AG10803 (cell line): ENCODE data around the gene TREH.

Experiments
- DNase-seq: peaks from one replicate; pipeline ENCODE4 v3.0.0; 2010; ENCODE audit warnings: low read depth
- H3K4me3 ChIP-seq: 2 replicates; pipeline ENCODE4 v1.5.1; 2011; ENCODE audit warnings: mild to moderate bottlenecking, low read length, control low read depth
- CTCF ChIP-seq: conservative IDR thresholded peaks from 2 replicates; pipeline ENCODE4 v1.5.1; 2011; ENCODE audit warnings: mild to moderate bottlenecking, low read length, control low read depth, inconsistent platforms

The TREH gene

GRCh38 chr11:118656563-118657165, 22.8 kb downstream of the TREH start:
- DNase-seq = no peak
- TF ChIP-seq CTCF = no peak
- H3K4me3 ChIP-seq = no peak overlapping the region

GRCh38 chr11:118655486-118656190, 23.8 kb downstream of the TREH start:
- TF ChIP-seq CTCF = no peak

GRCh38 chr11:118653684-118654390, 25.6 kb downstream of the TREH start:
- H3K4me3 ChIP-seq = no peak overlapping the region
- DNase-seq = no peak
- TF ChIP-seq CTCF = no peak

More at GRCh38 chr11:118655486-118656190, 23.8 kb downstream of the TREH start:
- no peak overlapping the region for H3K4me3 ChIP-seq
- no peak for DNase-seq

- TF ChIP-seq CTCF = no peak
- no peak overlapping the region for H3K4me3 ChIP-seq
- DNase-seq = no peak
Observed at GRCh38 chr11:118652681-118653181, 26.7 kb downstream of the TREH start.

- no peak for TF ChIP-seq CTCF
Observed at GRCh38 chr11:118651820-118652219, 27.6 kb downstream of the TREH start.

GRCh38 chr11:118650366-118650765, 29.1 kb downstream of the TREH start:
- DNase-seq = no peak
- no peak for TF ChIP-seq CTCF
- H3K4me3 ChIP-seq = no peak overlapping the region

More at GRCh38 chr11:118651820-118652219, 27.6 kb downstream of the TREH start:
- H3K4me3 ChIP-seq = no peak overlapping the region
- no peak for DNase-seq
